Mesenchymal stem cell (in vitro differentiated cells and primary cell): ENCODE results near the gene PLSCR4.

Experiments used
- DNase-seq: peaks from one replicate; pipeline ENCODE4 v3.0.0-alpha.2; 2013
- H2AFZ ChIP-seq: one replicate; pipeline ENCODE4 v1.6.1; 2013; ENCODE audit warnings: low read depth, mild to moderate bottlenecking, control low read depth, inconsistent platforms, low read length, moderate library complexity
- H2AK5ac ChIP-seq: 2 replicates; pipeline ENCODE4 v1.6.1; 2013; ENCODE audit warnings: low read length, moderate library complexity, mild to moderate bottlenecking, inconsistent platforms; ENCODE audit not compliant: severe bottlenecking
- H2BK120ac ChIP-seq: one replicate; pipeline ENCODE4 v1.6.1; 2013; ENCODE audit warnings: low read depth, mild to moderate bottlenecking, inconsistent platforms, low read length, moderate library complexity
- H2BK12ac ChIP-seq, 2 experiments: one replicate each; pipeline ENCODE4 v1.6.1; 2013; ENCODE audit warnings: inconsistent platforms in 2 of 2, low read length in 2 of 2, mild to moderate bottlenecking in 2 of 2, moderate library complexity in 2 of 2, control low read depth in 1 of 2
- H2BK15ac ChIP-seq: one replicate; pipeline ENCODE4 v1.6.1; 2013; ENCODE audit warnings: mild to moderate bottlenecking, low read depth, inconsistent platforms; ENCODE audit not compliant: poor library complexity, severe bottlenecking
- H2BK5ac ChIP-seq: 2 replicates; pipeline ENCODE4 v1.6.1; 2013; ENCODE audit warnings: low read depth, mild to moderate bottlenecking, low read length, control low read depth, inconsistent platforms; ENCODE audit not compliant: poor library complexity, severe bottlenecking
- H3K14ac ChIP-seq, 2 experiments: one replicate each; pipeline ENCODE4 v1.6.1; 2013; ENCODE audit warnings: inconsistent platforms in 2 of 2, low read length in 2 of 2, control low read depth in 1 of 2, mild to moderate bottlenecking in 1 of 2, moderate library complexity in 1 of 2
- H3K18ac ChIP-seq, 2 experiments: one replicate each; pipeline ENCODE4 v1.6.1; 2013; ENCODE audit warnings: inconsistent platforms in 2 of 2, low read length in 2 of 2, control low read depth in 1 of 2, low read depth in 1 of 2, mild to moderate bottlenecking in 1 of 2
- H3K23ac ChIP-seq, 2 experiments: one replicate each; pipeline ENCODE4 v1.6.1; 2013; ENCODE audit warnings: inconsistent platforms in 2 of 2, low read length in 2 of 2, mild to moderate bottlenecking in 2 of 2, moderate library complexity in 2 of 2, control low read depth in 1 of 2
- H3K27ac ChIP-seq: 2 replicates; pipeline ENCODE4 v1.5.1; 2013; ENCODE audit warnings: mild to moderate bottlenecking, moderate library complexity, low read length, control low read depth, inconsistent platforms; ENCODE audit not compliant: poor library complexity, severe bottlenecking
- H3K27me3 ChIP-seq, 2 experiments: 2 replicates each; pipeline versions ENCODE4 v1.6.1 to v1.7.0; 2013; ENCODE audit warnings: low read length in 2 of 2, mild to moderate bottlenecking in 2 of 2, moderate library complexity in 2 of 2, control low read depth in 1 of 2, inconsistent platforms in 1 of 2; ENCODE audit not compliant: control insufficient read depth in 1 of 2, insufficient read depth in 1 of 2
- H3K36me3 ChIP-seq, 2 experiments: 2 replicates each; pipeline versions ENCODE4 v1.6.1 to v1.7.0; 2013; ENCODE audit warnings: low read length in 2 of 2, control low read depth in 1 of 2, inconsistent platforms in 1 of 2, low read depth in 1 of 2, mild to moderate bottlenecking in 1 of 2; ENCODE audit not compliant: insufficient read depth in 2 of 2, control insufficient read depth in 1 of 2
- H3K4ac ChIP-seq, 2 experiments: one replicate each; pipeline ENCODE4 v1.6.1; 2013; ENCODE audit warnings: inconsistent platforms in 2 of 2, low read length in 2 of 2, mild to moderate bottlenecking in 2 of 2, moderate library complexity in 2 of 2, control low read depth in 1 of 2, low read depth in 1 of 2
- H3K4me1 ChIP-seq: 2 replicates; pipeline ENCODE4 v1.6.1; 2013; ENCODE audit warnings: low read depth, low read length, control low read depth; ENCODE audit not compliant: control insufficient read depth, insufficient read depth
- H3K4me2 ChIP-seq: 2 replicates; pipeline ENCODE4 v1.6.1; 2013; ENCODE audit warnings: low read length, mild to moderate bottlenecking, inconsistent platforms; ENCODE audit not compliant: poor library complexity, severe bottlenecking
- H3K4me3 ChIP-seq, 2 experiments: 2 replicates each; pipeline versions ENCODE4 v1.5.1 to v1.7.0; 2013; ENCODE audit warnings: low read length in 2 of 2, mild to moderate bottlenecking in 2 of 2, control low read depth in 1 of 2, low read depth in 1 of 2; ENCODE audit not compliant: insufficient read depth in 1 of 2
- H3K79me1 ChIP-seq: replicated peaks from 2 replicates; pipeline ENCODE4 v1.6.1; 2013; ENCODE audit warnings: mild to moderate bottlenecking, control low read depth, low read length, inconsistent platforms; ENCODE audit not compliant: poor library complexity, severe bottlenecking
- H3K9ac ChIP-seq: 2 replicates; pipeline ENCODE4 v1.7.0; 2013; ENCODE audit warnings: mild to moderate bottlenecking, low read length, moderate library complexity
- H3K9me3 ChIP-seq: 2 replicates; pipeline ENCODE4 v1.7.0; 2013; ENCODE audit warnings: mild to moderate bottlenecking, low read length; ENCODE audit not compliant: control insufficient read depth
- H4K8ac ChIP-seq: one replicate; pipeline ENCODE4 v1.6.1; 2013; ENCODE audit warnings: inconsistent platforms, mild to moderate bottlenecking, low read length, moderate library complexity
- H4K91ac ChIP-seq: one replicate; pipeline ENCODE4 v1.6.1; 2013; ENCODE audit warnings: mild to moderate bottlenecking, low read length, inconsistent platforms
- WGBS: methylation state at CpG from one replicate; pipeline ENCODE4 v1.1.7; 2013; ENCODE audit warnings: mixed read lengths; 5-methylcytosine and 5-hydroxymethylcytosine counted together

PLSCR4 gene

DNA sequence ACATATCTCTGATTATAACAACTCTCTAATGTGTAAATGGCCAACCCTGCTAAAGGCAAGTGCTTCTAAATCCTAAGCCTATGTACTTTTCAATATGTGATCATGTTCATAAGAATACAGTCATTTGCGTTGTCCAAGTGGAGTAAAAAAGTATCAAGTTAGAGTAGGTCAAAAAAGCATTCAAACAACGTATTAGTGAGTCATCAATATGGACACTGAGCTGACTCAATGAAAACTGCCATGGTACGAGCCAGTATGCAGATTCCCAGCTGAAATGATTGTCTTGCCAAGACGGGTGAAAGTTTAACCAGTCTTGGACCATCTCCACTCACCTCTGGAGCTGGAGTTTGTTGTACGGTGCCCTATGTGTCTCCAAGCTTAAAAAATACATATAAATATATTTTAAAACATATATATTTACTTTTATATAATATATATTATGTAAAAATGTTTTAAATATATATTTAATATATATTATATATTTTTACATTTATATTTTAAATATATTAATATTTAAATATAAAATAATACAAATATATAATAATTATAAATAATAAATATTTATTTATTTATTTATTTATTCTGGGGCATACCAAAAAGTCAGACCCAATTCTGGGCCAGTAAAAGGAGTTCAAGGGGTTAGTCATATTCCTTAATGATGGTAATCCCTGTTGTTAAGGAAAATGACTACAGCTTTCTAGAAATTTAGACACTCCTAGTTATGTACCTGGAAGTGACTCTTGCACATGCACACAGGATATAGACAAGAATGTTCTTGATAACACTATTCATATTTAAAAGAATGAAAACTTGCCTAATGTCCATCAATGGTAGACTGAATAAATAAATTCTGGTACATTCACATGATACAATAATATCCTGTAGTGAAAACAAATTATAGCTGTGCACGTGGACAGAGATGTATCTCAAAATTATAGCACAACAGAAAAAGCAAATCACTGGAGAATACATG lies 27.2 kb downstream of the PLSCR4 start:
- Histone ChIP-seq H3K9ac (no peak overlapping the region), H2BK5ac (no peak overlapping the region), H3K9me3 (no peaks in the 10 kb centered on the region), H3K27me3 (no peaks in the 10 kb centered on the region), H3K4ac (no peak overlapping the region), H2BK15ac (no peak overlapping the region), H2BK12ac (no peak overlapping the region), H3K4me2 (no peak overlapping the region), H3K4me1 (peaks cover 4% of the 10 kb centered on the region), H2AFZ (no peak overlapping the region), H2BK120ac (no peak overlapping the region), H3K4me3 (no peak overlapping the region), H3K18ac (no peak overlapping the region), H3K36me3 (peaks cover 0 to 3% of the 10 kb centered on the region in 2 experiments), H3K23ac (no peak overlapping the region), H4K8ac (no peak overlapping the region), H3K14ac (no peak overlapping the region), H3K27ac (no peak overlapping the region), H2AK5ac (no peak overlapping the region), H4K91ac (no peak overlapping the region), H3K79me1 (no peaks in the 10 kb centered on the region)
- no peak for DNase-seq
- 94% methylated on average over 5 of the region's 6 CpGs for WGBS

DNA sequence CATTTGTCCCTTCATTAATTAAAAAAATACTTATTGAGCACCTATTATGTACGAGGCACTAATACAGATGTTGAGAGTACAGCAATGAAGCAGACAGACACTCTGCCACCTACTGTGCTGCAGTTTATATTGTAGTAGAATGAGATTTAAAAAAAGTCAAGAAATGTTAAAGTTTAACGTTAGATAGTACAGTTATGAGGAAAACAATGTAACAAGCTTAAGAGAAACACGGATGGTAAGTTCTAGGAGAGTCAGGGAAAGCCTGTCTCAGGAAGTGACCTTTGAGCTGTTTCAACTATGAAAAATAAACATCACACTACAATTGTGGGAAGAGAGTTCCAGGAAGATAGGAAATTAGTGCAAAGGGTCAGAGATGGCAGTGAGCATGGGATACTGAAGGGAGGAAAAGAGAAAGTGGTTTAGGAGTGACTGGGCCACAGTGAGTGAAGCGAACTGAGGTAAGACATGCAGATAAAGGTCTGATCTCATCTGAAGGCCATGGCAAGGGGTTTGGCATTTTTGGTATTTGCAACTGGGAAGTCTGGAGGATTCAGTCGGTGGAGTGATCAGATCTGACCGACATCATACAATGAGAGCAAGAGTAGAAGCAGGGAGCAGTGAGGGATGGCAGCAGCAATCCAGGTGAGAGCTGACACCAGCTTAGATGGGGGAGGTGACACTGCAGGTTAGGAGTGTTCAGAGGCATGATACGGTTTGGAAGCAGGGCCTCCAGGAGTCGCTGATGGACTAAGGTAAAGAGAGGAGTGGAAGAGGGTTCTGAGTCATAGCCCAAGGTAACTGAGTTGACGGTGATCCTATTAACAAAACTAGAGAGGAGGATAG lies 28.5 kb downstream of the PLSCR4 start:
- Histone ChIP-seq H2BK15ac (no peak overlapping the region), H3K36me3 (peaks cover 0 to 8% of the 10 kb centered on the region in 2 experiments), H2BK5ac (no peak overlapping the region), H3K4me3 (no peak overlapping the region), H3K79me1 (no peaks in the 10 kb centered on the region), H3K14ac (no peak overlapping the region), H3K4me1 (peaks cover 4% of the 10 kb centered on the region), H3K4me2 (no peak overlapping the region), H2AFZ (no peak overlapping the region), H3K4ac (no peak overlapping the region), H2AK5ac (no peak overlapping the region), H3K27me3 (no peaks in the 10 kb centered on the region), H3K9me3 (no peaks in the 10 kb centered on the region), H2BK120ac (no peak overlapping the region), H4K8ac (no peak overlapping the region), H3K9ac (no peak overlapping the region), H3K18ac (peak overlapping the region in 1 of 2 experiments; percentile 41), H4K91ac (peak overlapping the region; percentile 30), H3K23ac (no peak overlapping the region), H3K27ac (peak overlapping the region; percentile 9), H2BK12ac (peak overlapping the region; percentile 7 to 20)
- peak; percentile 66 for DNase-seq
- WGBS: 37% methylated on average over 9 of the region's 9 CpGs

DNA sequence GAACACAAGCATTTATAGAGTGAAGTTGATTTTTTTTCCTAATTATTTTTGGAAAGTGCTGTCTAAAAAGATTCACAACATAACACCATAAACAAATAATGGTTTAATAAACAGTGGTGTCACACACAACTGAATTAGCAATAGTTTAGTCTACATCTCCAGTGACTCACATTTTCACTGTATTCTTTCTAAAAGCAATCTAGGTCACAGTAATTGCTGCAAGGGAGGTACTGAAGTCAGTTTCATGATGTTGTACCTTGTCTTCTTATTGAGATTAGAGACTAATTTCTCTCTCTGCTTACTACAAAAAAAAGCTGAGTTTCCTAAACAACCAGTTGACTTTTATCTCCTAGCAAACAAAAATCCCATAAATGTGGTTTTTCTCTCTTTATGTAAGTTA lies 29.6 kb downstream of the PLSCR4 start:
- Histone ChIP-seq H3K4ac (no peak overlapping the region), H3K79me1 (no peaks in the 10 kb centered on the region), H3K14ac (no peak overlapping the region), H3K9me3 (no peaks in the 10 kb centered on the region), H3K23ac (no peak overlapping the region), H2AK5ac (no peak overlapping the region), H3K18ac (no peak overlapping the region), H3K4me3 (no peak overlapping the region), H2BK120ac (no peak overlapping the region), H2BK15ac (no peak overlapping the region), H2AFZ (no peak overlapping the region), H3K27ac (no peak overlapping the region), H3K4me2 (no peak overlapping the region), H2BK12ac (no peak overlapping the region), H3K27me3 (no peaks in the 10 kb centered on the region), H4K8ac (no peak overlapping the region), H3K36me3 (peaks cover 0 to 16% of the 10 kb centered on the region in 2 experiments), H3K9ac (no peak overlapping the region), H2BK5ac (no peak overlapping the region), H4K91ac (no peak overlapping the region), H3K4me1 (peaks cover 4% of the 10 kb centered on the region)
- peak; percentile 71 for DNase-seq
